Left cardiac atrium (tissue), 4 donors: ENCODE measurements around the gene TBC1D10A. TPM values are rescaled to one million over a fixed set of nuclear protein-coding genes. Genes with fewer than 3 reads are reported as not detected.

Source experiments
- ATAC-seq, 2 donors: fragments of 200-7000 bp; cut with Tn5 transposase; one replicate each; pipeline ENCODE4 v1.9.1; 2020; ENCODE audit warnings: mild to moderate bottlenecking in 2 of 2, moderate library complexity in 2 of 2
- DNase-seq: peaks from one replicate; pipeline ENCODE4 v3.0.0-alpha.2; 2020
- intact Hi-C, 2 donors: fragments of 100-400 bp; cut with DNase I; formaldehyde crosslinking; loops; one replicate each; pipeline versions ENCODE4 v1.14.1 to v1.15.1; 2022 to 2023
- total RNA-seq, 2 donors: library from RNA; stranded (reverse); fragmentation: NEBNext Ultra II Directional; extraction: Animal tissue kit (Norgen Biotek cat#: 25700); gene quantifications; one replicate each; pipeline ENCODE4 v1.2.1, GENCODE V29; 2021
- donor health status: DM: no; HTN: yes; CAD: no.
- donor health status: DM: no; HTN: yes; CAD: no; lungs with severe emphysema.
- donor health status: DM: yes; HTN: yes; CAD: no.
- donor health status: Dilated cardiomyopathy.

TBC1D10A gene
- total RNA-seq, 2 donors from 2014 or later = 11.9 to 12.3 TPM

DNA sequence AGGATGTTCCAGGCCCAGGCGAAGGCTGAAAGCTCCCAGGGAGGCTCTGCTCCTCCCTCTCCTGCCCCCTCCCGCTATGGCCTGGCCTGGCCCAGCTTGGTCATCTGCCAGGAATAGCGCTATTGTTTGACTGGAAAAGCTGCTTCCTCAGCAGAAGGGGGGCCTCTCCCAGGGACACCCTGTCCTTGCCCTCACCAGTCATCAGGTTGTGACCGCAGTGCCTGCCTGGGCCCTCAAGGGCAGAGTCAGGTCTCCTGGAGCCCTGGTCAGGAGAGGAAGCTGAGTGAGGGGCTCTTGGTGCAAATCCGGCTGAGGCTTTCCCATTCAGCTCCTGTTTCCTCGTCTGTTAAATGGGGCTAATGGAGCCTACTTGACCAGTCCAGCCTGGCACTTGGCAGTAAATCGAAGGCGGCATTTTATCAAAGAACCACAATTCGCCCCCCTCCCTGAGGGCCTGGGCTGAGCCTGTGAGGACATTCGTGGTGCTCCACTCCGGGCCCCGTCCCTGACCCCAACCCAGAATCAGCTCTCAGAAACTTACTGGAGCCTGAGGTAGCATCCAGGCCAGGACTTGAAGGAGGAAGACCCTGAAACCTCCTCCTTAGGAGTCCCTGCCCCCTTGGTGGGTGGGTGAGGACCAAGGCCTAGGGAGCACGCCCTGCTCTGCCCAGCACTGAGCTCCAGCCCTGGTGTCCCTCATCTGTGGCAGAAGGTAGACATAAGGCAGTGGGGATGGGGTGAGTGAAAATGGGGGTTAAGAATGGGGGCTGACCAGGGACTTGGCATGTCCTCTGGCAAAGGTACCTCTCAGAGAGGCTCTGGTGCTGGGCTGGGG lies 35.5 kb downstream of the TBC1D10A start:
- DNase-seq (peak; percentile 91), ATAC-seq (peak; percentile 20 to 32)
- intact Hi-C loops = loop anchor here in 1 of 2 donors (5.0 kb wide), 1 partner anchor 36 kb away; the partner anchor contains the start of gene TBC1D10A

DNA sequence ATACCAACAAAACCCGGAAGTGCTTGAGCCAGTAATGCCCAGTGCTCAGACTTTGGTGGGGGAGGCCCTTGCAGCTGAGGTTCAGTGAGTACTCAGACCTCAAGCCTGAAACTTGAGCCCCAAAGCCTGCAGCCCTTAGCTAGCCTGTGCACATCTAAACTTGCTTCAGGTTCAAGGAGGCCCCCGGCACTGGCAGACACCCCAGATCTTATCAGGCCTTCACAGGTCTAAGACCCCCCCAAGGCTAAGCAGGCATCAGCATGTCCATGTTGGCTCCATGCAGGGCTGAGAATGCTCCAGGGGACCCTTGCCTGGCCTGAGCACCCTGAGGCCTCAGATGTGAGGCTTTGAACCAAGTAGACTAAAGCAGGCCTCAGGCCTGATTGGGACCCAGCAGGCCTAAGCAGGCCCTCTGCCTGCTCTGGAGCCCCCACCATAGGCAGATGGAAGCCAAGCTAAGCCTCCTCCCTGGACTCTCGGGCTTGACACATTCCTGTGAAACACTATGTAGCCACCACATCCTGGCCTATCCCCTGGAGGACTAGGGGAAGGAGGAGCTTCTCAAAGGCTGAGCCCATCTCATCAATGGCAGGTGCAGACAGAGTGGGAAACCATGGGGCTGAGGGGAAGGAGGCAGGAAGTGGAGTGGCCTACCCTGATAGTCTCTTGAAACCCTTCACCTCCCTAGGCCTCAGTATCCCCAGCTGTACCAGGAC lies 36.2 kb downstream of the TBC1D10A start:
- intact Hi-C loops = loop anchor here in 1 of 2 donors (5.0 kb wide), 1 partner anchor 37 kb away; the partner anchor contains the start of gene TBC1D10A
- ATAC-seq (peak; percentile 3 to 6), DNase-seq (peak; percentile 50)

DNA sequence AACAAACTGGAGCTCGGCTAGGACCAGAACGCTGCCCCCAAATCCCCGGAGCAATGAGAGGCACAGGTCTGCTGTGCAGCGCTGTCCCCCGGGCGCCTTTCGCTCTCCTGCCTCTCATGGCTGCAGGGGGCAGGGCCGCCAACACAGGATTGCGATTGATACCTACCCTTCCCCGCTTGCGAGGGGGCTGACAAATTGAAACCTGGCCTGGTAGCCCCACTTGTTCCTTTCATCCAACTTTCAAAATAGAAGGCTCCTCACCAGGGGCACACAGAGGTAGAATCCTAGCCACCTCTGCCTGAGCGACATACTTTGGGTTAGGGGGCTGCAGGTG lies 36.8 kb downstream of the TBC1D10A start:
- intact Hi-C loops = loop anchor here (5.0 kb wide), 2 partner anchors 37 to 97 kb away; partner anchors contain the start of genes RNF215 (in 1 of the 2) and TBC1D10A (in 1 of the 2)
- DNase-seq = no peak

DNA sequence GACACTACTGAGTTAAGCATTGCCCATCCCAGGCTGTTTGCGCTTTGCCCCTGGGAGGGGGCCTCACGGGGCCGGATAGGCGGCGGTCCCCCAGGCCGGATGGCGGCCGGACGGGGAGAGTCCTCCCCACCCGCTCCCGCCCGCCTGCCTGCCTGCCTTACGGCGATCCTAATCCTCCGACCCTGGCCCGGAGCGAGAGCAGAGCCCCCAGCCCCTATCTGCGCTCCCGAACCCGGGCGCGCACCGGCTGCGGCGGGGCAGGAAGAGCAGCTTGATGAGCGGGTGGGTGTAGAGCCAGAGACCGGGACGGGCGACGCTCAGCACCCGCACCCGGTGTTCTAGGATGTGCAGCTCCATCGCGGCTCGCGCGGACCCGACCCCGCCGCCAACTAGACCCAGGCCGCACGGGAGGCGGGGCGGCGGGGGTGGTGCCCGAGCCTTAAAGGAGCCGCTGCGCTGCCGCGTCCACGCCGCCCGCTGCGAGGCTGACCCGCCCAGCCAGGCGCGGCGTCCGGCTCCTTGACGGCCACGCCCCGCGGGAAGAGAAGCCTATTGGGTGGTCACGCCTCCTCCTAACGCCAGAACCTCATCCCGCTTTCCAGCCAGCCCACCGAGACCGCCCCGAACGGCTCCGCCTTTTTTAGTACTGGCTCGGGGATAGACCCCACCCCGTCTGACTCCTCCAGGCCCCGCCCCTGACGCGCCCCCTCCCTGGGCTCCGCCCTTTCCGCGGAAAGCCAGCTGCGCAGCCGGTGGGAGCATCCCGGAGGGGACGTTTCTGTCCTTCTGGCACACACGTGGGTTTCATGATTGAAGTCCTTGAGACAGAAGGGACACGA lies 37.4 kb downstream of the TBC1D10A start, which contains the start of gene CASTOR1:
Gene CASTOR1 (minus strand): TSS at position 365 of the 839 bp plus-strand sequence. CDS start 8 bp downstream, at position 357.
- DNase-seq = peak; percentile 99
- peak; percentile 89 to 91 for ATAC-seq
- intact Hi-C loops = loop anchor here in 1 of 2 donors (5.0 kb wide), 1 partner anchor 98 kb away; the partner anchor contains the start of gene RNF215

More for the DNA sequence above, 36.8 kb downstream of the TBC1D10A start:
- ATAC-seq = peak; percentile 4

DNA sequence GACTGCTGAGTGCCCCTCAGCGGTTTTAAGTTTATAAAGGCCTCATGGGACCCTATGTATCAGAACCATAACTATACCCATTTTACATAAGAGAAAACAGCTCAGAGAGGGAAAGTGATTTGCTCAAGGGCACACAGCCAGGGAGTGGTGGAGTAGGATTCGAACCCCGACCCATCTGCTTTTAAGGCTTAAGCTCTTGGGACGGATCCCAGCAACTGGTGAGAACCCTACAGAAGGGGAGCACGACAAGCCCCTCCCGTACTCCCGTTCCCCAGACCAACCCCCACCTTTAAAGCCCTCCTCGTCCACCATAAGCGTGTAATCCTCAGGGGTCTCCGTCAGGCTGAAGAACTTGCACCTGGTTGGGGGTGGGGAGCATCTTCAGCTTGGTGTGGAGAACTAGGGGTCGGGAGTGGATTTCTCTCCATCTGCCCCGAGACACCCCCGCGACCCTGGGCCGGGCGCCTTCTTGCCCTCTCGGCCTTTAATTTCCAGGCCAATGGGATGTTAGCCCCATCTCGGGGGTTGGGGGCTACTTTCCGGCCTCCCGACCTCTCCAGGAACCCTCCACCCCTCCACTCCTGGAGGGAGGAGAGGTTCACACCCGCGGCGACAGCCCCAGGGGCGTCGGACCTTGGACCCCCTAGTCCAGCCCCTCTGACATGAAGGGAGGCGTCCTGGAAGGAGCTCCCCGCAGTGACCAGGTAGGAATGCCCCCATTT lies 38.2 kb downstream of the TBC1D10A start:
- intact Hi-C loops = loop anchor here in 1 of 2 donors (5.0 kb wide), 1 partner anchor 99 kb away; the partner anchor contains the start of gene RNF215

DNA sequence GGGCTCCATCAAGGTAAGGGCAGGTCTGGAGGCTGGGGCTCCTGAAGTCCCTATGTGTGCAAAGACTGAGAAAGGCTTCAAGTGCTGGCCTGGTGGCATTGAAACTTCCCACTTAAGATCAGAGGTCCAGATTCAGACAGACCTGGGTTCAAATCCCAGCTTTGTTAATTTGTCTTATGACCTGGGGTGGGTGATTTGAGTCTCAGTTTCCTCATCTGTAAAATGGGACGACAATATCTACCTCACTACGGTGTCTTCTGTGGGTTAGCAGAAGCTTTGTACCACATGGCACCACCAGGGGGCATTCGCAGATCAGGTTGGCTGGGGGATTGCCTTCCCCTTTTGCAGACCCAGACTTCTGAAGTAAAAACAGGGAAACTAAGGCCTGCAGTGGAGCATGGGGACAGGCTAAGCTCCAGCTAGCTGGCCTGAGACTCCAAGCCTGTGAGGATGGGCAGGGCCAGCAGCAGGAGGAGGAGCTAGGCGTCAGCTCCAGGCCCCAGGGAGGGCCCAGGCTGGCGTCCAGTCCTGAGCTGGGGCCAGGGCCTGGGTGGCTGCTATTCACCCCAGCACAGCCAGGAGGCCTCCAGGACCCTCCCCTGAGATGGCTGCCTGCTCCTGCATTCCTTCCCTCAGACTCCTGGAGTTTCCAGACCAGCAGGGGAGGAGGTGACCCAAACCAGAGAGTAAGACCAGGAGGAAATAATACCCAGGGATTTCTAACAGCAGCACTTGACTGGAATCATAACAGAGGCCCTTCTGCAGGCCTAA lies 38.9 kb downstream of the TBC1D10A start:
- ATAC-seq (peak; percentile 66 to 67), DNase-seq (peak; percentile 89)
- intact Hi-C loops = loop anchor here (1.0 to 5.0 kb wide), 2 partner anchors 99 kb away; partner anchors contain the start of gene RNF215 (in 2 of the 2)

More for the DNA sequence above, 38.2 kb downstream of the TBC1D10A start:
- no peak for ATAC-seq
- no peak for DNase-seq

DNA sequence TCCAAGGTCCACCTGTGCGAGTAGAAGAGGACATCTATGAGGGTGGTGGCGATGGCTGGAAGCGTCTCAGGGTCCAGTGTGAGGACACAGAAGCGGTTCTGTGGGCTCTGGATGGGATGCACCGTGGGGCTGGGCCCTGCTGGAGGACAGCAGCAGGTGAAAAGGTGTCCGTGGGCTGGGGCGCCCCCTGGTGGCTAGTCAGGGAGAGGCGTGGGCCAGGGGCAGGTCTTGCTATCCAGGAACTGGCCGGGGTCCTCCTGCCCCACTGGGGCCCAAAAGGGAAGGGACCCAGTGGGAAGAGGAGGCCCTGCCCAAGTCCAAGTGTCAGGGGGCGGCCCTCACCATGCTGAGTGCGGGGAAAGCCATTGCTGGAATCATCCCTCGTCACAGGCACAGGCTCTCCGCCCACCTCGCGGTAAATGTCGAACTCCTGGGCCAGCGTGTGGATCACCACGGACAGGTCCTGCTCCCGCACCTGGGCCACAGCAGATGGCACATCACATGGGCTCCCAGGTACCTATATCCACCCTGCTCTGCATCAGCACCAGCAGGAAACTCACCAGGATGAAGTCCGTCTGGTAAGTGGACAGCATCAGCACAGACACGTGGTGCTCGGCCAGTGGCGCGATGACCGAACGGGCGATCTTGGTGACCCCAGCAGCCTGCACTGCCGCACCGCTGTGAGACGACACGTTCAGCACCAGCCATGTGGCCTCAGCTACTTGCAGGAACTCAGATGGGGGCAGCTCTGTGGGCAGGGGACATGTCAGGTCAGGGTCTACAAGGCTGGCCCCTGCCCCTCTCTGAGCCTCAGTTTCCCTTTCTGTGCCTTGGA lies 39.7 kb downstream of the TBC1D10A start:
- intact Hi-C loops = loop anchor here (1.0 to 5.0 kb wide), 2 partner anchors 100 kb away; partner anchors contain the start of gene RNF215 (in 2 of the 2)
- ATAC-seq = no peak
- peak; percentile 77 for DNase-seq

DNA sequence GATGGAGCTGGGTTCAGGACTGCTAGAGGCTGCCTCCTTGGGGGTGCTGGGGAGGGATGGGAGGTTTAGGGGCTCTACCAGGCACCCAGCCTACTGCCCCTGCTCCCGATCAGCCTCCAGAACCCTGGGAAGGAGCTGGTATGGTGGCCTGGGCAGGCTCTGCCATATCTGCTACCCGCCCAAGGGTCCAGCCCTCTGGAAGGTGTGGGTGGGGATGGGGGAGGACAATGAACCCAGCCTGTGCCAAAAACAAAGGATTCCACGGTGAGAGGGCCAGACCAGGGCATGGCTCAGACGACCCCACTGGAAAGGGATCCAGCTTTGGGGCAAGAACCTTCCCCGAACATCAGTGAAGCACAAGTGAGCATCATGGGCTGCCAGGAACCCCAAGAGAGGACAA lies 40.4 kb downstream of the TBC1D10A start:
- no peak for ATAC-seq
- DNase-seq = no peak
- intact Hi-C loops = loop anchor here in 1 of 2 donors (5.0 kb wide), 1 partner anchor 101 kb away; the partner anchor contains the start of gene RNF215

DNA sequence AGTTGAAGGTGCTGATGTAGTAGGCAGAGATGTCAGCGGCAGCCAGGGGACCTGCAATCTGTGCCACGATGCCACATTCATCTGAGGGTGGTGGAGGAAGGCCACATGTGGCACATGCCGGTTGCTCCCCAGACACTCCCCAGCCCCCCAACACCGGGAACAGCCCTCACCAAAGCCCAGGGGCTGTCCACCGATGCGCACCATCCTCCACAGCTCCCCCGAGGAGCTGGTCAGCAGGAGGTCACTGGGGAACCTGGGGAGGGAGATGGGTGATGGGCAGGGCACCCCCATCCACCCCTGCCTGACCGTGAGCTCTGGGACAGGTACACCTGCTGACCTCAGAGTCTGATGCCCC lies 40.9 kb downstream of the TBC1D10A start:
- no peak for DNase-seq
- ATAC-seq = no peak
- intact Hi-C loops = loop anchor here in 1 of 2 donors (5.0 kb wide), 1 partner anchor 101 kb away; the partner anchor contains the start of gene RNF215

DNA sequence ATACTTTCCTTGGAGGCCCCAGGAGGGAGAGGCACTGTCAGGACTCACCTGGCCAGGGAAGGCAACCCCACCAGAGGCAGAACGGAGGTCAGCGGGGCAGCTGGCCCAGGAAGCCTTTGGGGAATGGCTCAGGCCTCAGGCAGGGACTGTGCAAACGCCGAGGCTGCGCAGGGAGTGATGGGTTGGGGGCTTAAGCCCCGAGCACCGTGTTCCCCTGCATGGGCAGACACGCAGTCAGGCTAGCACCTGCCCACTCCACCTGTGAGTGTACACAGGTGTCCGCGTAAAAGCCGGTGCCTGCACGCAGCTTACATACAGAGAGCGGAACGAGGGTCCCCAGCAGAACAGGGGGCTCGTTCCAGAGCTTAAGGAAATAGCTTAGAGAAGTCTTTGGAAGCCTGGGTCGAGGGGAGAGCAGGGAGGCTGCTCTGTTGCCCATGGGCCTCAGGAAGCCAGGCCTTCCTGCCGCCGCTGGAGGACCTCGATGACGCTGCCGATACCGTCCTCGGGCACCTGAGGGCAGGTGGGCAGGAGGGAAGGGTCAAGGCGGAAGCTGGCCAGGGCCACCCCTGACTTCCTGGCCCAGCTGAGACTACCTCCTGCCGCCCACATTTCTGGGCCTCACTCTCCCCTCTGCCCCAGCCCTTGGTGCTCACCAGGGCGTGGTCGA lies 41.4 kb downstream of the TBC1D10A start:
- ATAC-seq (no peak), DNase-seq (no peak)
- intact Hi-C loops = loop anchor here in 1 of 2 donors (5.0 kb wide), 1 partner anchor 102 kb away; the partner anchor contains the start of gene RNF215

DNA sequence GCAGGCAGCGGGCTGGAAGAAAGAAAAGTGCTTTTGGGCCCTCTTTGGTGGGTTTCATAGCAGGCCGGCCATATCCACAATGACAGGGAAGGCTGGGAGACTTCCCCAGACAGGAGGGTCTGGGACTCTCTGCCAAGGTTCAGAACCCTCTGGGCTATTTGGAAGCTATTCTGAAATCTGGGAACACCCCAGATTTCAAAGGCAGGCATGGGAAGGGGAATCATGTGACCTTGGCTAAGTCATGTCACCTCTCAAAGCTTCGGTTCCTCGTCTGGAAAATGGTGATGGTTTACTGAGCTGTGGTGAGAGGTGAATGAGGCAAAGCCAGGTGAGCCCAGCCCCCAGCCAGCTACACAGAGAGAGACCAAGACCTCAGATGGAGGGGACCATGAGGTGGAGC lies 42.1 kb downstream of the TBC1D10A start:
- intact Hi-C loops = loop anchor here in 1 of 2 donors (5.0 kb wide), 1 partner anchor 103 kb away; the partner anchor contains the start of gene RNF215
- no peak for DNase-seq
- ATAC-seq = no peak

DNA sequence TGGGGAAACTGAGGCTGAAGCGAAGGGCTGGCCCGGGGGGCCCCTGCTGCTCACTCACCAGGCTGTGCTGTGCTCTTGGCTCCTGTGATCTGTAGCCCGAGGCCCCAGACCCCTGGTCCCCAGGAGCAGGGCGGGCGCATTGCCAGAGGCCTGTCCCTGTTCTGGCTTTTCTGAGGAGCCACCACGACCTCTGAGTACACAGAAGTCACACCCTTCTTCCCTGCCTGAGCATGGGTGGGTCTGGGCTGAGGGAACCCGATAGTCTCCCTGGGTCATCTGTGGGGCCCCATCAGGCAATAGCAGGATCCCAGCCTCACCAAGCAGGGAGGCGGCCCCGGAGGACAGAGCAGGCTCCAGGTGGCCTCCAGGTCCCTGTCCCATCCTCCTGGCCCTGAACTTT lies 42.6 kb downstream of the TBC1D10A start:
- intact Hi-C loops = no loop called here
- DNase-seq = no peak
- no peak for ATAC-seq

DNA sequence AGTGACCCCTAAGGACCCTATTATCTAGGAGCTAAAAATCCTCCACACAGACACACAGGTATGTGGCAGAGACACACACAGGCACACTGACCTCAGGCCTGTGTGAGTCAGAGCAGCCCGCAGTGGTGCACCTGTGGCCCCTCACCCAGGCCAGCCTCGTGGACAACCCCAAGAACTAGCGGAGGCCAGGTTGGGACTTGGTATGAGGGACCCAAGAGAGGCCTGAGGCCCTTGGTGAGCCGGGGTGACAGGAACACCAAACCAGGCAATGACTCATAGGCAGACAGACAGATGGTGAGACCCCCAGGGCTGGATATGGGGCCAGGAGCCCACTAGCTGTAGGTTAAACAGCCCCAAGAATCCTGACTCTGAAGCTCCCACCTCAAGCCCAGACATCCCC lies 43.4 kb downstream of the TBC1D10A start:
- DNase-seq = no peak
- ATAC-seq = no peak

DNA sequence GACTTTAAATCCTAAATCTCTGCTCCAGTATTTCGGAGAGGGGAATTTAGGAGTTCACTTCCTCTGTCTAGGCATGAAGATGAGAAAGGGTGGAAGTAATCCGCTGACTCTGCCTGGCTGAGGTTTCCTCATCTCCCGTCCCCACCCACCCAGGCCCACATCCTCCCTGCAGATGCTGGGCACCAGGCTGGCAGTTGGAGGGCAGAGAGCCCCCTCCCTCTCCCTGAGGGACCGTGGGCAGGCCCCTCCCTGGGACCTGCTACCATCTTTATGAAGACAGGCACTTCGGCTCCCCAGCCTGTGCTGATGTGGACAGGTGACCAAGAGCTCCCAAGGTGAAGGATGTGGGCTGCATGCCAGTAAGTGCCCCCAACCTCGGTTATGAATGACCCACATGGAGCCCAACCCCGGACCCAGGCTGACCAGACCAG lies 44.1 kb downstream of the TBC1D10A start:
- ATAC-seq (no peak), DNase-seq (no peak)
- intact Hi-C loops = no loop called here

More for the DNA sequence above, 43.4 kb downstream of the TBC1D10A start:
- intact Hi-C loops = no loop called here

DNA sequence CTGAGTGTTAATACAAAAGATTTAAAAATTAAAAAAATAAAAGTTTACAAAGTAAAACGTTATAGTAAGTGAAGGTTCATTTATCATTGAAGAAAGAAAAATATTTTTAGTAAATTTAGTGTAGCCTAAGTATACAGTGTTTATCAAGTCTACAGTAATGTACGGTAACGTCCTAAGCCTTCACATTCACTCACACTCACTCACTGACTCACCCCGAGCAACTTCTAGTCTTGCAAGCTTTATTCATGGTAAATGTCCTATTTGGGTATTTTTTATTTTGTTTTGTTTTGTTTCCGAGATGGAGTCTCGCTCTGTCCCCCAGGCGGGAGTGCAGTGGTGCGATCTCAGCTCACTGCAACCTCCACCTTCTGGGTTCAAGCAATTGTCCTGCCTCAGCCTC lies 46.2 kb downstream of the TBC1D10A start:
- ATAC-seq (no peak), DNase-seq (no peak)
- intact Hi-C loops = no loop called here

DNA sequence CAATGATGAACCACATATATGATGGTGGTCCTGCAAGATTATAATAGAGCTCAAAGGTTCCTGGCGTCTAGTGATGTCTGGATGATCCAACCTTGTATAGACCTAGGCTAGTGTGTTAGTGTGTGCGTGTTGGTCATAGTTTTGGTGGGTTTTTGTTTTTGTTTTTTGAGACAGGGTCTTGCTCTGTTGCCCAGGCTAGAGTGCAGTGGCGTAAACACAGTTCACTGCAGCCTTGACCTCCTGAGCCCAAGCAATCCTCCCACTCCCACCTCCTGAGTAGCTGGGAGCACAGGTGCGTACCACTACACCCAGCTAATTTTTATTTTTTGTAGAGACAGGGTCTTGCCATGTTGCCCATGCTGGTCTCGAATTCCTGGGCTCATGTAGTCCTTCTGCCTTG lies 46.8 kb downstream of the TBC1D10A start:
- ATAC-seq (no peak), DNase-seq (no peak)
- intact Hi-C loops = no loop called here
